ENCODE results near the gene TPI1. TPM values are rescaled to one million over a fixed set of nuclear protein-coding genes. Genes with fewer than 3 reads are reported as not detected.

TPI1 gene
- total RNA-seq, 2 donors from 2014 or later, result 805 to 1,294 TPM

DNA sequence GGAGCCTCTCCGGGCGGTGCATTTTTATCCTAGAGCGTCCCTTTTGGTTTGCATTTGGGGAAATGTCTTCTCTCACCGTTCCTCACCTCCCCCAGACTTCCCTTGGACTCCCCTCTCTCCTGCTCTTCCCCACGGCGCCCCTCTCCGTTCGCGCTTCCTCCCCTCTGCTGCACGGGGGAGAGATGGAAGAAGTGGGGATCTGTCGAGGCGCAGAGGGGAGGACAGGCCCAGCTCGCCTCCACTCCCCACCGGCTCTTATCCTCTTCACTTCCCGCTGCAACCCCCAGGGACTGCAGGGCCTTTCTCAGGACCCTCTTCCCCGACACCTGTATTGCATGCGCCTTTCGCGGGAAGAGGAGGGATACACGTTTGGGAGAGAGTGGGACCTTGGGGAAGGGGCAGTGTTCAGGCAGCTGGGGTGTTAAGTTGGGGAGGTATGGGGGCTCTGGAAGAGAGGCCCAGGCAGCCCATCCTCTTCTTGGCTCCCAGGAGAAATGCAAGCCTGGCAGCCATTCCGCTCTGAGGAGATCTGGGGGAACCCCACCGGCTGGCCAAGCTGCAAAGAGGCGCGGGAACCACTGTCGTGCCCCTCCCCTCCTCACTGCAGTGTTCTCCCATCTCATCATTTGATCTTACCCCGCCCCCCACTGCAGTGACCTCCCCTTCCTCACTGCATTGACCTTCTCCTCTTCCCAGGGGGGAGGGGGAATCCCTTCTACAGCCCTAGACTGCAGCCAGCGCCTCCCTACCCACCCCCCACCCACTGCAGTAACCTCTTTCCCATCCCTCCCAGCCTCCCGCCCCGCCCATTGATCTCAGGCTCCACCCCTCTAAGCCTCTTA is 47.8 kb downstream of the TPI1 start:
- Mint-ChIP-seq H3K27ac (peak overlapping the region; percentile 41), H3K36me3 (ENCODE audit: low read depth) (peaks cover 31% of the 10 kb centered on the region), H3K4me1 (peaks cover 42% of the 10 kb centered on the region), H3K4me3 (peak overlapping the region; percentile 77), H3K9me3 (no peaks in the 10 kb centered on the region), H3K27me3 (ENCODE audit: insufficient read depth) (peaks cover 56% of the 10 kb centered on the region)
- TF ChIP-seq, protein P1, sequence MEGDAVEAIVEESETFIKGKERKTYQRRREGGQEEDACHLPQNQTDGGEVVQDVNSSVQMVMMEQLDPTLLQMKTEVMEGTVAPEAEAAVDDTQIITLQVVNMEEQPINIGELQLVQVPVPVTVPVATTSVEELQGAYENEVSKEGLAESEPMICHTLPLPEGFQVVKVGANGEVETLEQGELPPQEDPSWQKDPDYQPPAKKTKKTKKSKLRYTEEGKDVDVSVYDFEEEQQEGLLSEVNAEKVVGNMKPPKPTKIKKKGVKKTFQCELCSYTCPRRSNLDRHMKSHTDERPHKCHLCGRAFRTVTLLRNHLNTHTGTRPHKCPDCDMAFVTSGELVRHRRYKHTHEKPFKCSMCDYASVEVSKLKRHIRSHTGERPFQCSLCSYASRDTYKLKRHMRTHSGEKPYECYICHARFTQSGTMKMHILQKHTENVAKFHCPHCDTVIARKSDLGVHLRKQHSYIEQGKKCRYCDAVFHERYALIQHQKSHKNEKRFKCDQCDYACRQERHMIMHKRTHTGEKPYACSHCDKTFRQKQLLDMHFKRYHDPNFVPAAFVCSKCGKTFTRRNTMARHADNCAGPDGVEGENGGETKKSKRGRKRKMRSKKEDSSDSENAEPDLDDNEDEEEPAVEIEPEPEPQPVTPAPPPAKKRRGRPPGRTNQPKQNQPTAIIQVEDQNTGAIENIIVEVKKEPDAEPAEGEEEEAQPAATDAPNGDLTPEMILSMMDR (conservative IDR thresholded peaks at IDR 0.05), result peak; percentile 36
- H3K4me1 ChIP-seq (ENCODE audit: control insufficient read depth, insufficient read depth, low read length), result no peaks in the 10 kb centered on the region
- H3K9me3 ChIP-seq (ENCODE audit: control insufficient read depth, low read length), result no peaks in the 10 kb centered on the region
- peaks cover 19% of the 10 kb centered on the region for H3K27me3 ChIP-seq (ENCODE audit: control insufficient read depth, insufficient read depth, low read length, poor library complexity, severe bottlenecking)
- peaks cover 6% of the 10 kb centered on the region for H3K36me3 ChIP-seq (ENCODE audit: control insufficient read depth, insufficient read depth, low read length)
- H3K4me3 ChIP-seq (ENCODE audit: low read length), result peak overlapping the region; percentile 84
- 9 to 15% methylated on average over 7 to 24 of the region's 29 CpGs for WGBS, 2 experiments (ENCODE audit: insufficient coverage in 1 of 2, insufficient read length in 1 of 2)
- peak; percentile 91 for DNase-seq
- H3K27ac ChIP-seq (ENCODE audit: low read depth, low read length), result no peak overlapping the region
- peak overlapping the region; percentile 44 for H3K9ac ChIP-seq (ENCODE audit: extremely low read depth, low read length, poor library complexity, severe bottlenecking)

DNA sequence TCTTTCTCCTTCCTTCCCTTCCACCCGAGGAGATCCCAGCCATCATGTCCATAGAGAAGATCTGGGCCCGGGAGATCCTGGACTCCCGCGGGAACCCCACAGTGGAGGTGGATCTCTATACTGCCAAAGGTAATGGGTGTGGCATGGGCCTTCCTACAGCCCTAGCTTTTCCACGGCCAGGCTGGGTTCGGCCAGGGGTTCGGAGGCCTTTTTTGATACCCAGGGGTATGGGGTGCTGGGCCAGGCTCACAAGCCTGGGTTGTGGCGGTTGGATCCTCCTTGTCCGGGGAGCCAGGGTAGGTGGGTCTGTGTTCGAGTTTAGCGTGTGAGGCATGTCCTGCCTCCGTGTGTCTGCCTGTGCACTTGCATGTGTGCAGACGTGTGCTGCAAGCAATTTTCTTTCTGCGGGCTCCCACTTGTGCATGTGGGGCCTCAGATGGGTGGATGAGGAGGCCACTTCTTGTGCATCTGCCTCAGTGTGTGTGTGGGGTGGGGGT is 48.5 kb downstream of the TPI1 start:
- H3K9me3 ChIP-seq (ENCODE audit: control insufficient read depth, low read length), result no peaks in the 10 kb centered on the region
- no peak for DNase-seq
- H3K9ac ChIP-seq (ENCODE audit: extremely low read depth, low read length, poor library complexity, severe bottlenecking), result no peak overlapping the region
- TF ChIP-seq, protein P1 (conservative IDR thresholded peaks at IDR 0.05), result no peak
- no peak overlapping the region for H3K27ac ChIP-seq (ENCODE audit: low read depth, low read length)
- Mint-ChIP-seq H3K9me3 (no peaks in the 10 kb centered on the region), H3K36me3 (ENCODE audit: low read depth) (peaks cover 31% of the 10 kb centered on the region), H3K27ac (no peak overlapping the region), H3K4me1 (peaks cover 42% of the 10 kb centered on the region), H3K4me3 (peak overlapping the region; percentile 77), H3K27me3 (ENCODE audit: insufficient read depth) (peaks cover 52% of the 10 kb centered on the region)
- H3K4me1 ChIP-seq (ENCODE audit: control insufficient read depth, insufficient read depth, low read length), result no peaks in the 10 kb centered on the region
- 79 to 91% methylated on average over 6 to 14 of the region's 14 CpGs for WGBS, 2 experiments (ENCODE audit: insufficient coverage in 1 of 2, insufficient read length in 1 of 2)
- H3K36me3 ChIP-seq (ENCODE audit: control insufficient read depth, insufficient read depth, low read length), result peaks cover 6% of the 10 kb centered on the region
- H3K27me3 ChIP-seq (ENCODE audit: control insufficient read depth, insufficient read depth, low read length, poor library complexity, severe bottlenecking), result peaks cover 19% of the 10 kb centered on the region
- peak overlapping the region; percentile 66 for H3K4me3 ChIP-seq (ENCODE audit: low read length)

DNA sequence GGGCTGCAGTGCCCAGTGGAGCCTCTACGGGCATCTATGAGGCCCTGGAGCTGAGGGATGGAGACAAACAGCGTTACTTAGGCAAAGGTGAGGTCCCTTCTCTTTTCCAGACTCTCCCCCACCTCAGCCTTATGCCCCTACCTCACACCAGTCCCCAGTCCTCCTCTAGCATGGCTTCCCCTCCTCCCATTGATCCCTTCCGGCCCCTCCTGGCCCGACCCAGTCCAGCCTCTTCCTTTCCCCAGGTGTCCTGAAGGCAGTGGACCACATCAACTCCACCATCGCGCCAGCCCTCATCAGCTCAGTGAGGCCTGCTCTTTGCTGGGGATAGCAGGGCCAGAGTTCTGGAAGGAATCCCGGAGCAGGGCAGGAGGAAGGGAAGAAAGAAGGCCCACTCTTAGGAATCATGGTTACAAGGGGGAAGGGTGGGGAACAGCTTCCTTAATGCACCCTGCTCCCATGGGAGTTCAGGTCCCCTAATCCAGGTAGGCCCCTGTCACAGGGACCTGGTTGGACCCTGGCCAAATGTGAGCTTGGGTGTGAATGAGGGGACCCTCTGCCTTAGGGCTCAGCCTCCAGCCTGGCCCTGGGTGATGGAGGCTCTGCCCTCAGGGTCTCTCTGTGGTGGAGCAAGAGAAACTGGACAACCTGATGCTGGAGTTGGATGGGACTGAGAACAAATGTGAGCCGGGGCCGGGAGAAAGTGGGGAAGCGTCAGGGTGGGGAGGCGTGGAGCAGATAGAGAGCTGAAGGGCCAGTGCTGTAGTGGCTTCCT is 49.3 kb downstream of the TPI1 start:
- H3K4me3 ChIP-seq (ENCODE audit: low read length), result peak overlapping the region; percentile 66
- TF ChIP-seq, protein P1 (conservative IDR thresholded peaks at IDR 0.05), result no peak
- WGBS, 2 experiments (ENCODE audit: insufficient coverage in 1 of 2, insufficient read length in 1 of 2), result 91 to 93% methylated on average over 7 to 11 of the region's 11 CpGs
- Mint-ChIP-seq H3K27ac (no peak overlapping the region), H3K4me3 (no peak overlapping the region), H3K9me3 (no peaks in the 10 kb centered on the region), H3K27me3 (ENCODE audit: insufficient read depth) (peaks cover 44% of the 10 kb centered on the region), H3K36me3 (ENCODE audit: low read depth) (peaks cover 33% of the 10 kb centered on the region), H3K4me1 (peaks cover 42% of the 10 kb centered on the region)
- peaks cover 6% of the 10 kb centered on the region for H3K36me3 ChIP-seq (ENCODE audit: control insufficient read depth, insufficient read depth, low read length)
- H3K9me3 ChIP-seq (ENCODE audit: control insufficient read depth, low read length), result no peaks in the 10 kb centered on the region
- H3K27ac ChIP-seq (ENCODE audit: low read depth, low read length), result no peak overlapping the region
- H3K9ac ChIP-seq (ENCODE audit: extremely low read depth, low read length, poor library complexity, severe bottlenecking), result no peak overlapping the region
- H3K4me1 ChIP-seq (ENCODE audit: control insufficient read depth, insufficient read depth, low read length), result no peaks in the 10 kb centered on the region
- DNase-seq, result no peak
- H3K27me3 ChIP-seq (ENCODE audit: control insufficient read depth, insufficient read depth, low read length, poor library complexity, severe bottlenecking), result peaks cover 12% of the 10 kb centered on the region
